GM12873 (cell line): ENCODE data around the gene IFITM5.

ENCODE experiments used
- TF ChIP-seq, protein P1 (sequence below): IDR thresholded peaks from 2 replicates; pipeline ENCODE4 v1.5.1; 2012; ENCODE audit warnings: low read depth, mild to moderate bottlenecking, moderate library complexity, low read length, control low read depth; ENCODE audit not compliant: insufficient read depth; ENCODE audit errors: missing control alignments

IFITM5 gene

GRCh38 chr11:272931-273198, 26.5 kb downstream of the IFITM5 start:
- TF ChIP-seq, protein P1, sequence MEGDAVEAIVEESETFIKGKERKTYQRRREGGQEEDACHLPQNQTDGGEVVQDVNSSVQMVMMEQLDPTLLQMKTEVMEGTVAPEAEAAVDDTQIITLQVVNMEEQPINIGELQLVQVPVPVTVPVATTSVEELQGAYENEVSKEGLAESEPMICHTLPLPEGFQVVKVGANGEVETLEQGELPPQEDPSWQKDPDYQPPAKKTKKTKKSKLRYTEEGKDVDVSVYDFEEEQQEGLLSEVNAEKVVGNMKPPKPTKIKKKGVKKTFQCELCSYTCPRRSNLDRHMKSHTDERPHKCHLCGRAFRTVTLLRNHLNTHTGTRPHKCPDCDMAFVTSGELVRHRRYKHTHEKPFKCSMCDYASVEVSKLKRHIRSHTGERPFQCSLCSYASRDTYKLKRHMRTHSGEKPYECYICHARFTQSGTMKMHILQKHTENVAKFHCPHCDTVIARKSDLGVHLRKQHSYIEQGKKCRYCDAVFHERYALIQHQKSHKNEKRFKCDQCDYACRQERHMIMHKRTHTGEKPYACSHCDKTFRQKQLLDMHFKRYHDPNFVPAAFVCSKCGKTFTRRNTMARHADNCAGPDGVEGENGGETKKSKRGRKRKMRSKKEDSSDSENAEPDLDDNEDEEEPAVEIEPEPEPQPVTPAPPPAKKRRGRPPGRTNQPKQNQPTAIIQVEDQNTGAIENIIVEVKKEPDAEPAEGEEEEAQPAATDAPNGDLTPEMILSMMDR, result no peak

- TF ChIP-seq, protein P1, result no peak
Observed at GRCh38 chr11:272195-272930, 27.0 kb downstream of the IFITM5 start.

DNA sequence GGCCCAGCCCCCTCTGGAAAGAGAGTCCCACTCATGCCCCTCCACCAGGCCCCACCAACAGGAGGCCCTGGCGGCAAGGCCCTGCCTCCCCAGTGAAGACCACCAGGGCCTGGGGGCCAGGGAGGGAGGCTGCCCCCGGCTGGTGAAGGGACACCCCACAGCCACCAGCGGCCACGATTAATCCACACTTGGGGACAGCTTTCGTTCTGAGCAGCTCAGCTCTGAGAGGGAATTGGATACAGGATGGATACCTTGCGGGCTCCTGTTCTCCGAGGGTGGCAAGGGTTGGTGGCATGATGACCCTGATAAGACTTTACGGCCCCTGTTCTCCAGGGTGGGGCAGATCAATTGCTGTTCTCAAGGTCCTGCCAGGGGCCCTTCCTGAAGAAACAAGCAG, 28.0 kb downstream of the IFITM5 start:
- TF ChIP-seq, protein P1, result no peak

GRCh38 chr11:270451-271318, 28.6 kb downstream of the IFITM5 start:
- TF ChIP-seq, protein P1, result no peak

GRCh38 chr11:269146-269890, 30.0 kb downstream of the IFITM5 start:
- TF ChIP-seq, protein P1, result peak; percentile 19

GRCh38 chr11:268716-269145, 30.6 kb downstream of the IFITM5 start:
- TF ChIP-seq, protein P1, result peak; percentile 15

DNA sequence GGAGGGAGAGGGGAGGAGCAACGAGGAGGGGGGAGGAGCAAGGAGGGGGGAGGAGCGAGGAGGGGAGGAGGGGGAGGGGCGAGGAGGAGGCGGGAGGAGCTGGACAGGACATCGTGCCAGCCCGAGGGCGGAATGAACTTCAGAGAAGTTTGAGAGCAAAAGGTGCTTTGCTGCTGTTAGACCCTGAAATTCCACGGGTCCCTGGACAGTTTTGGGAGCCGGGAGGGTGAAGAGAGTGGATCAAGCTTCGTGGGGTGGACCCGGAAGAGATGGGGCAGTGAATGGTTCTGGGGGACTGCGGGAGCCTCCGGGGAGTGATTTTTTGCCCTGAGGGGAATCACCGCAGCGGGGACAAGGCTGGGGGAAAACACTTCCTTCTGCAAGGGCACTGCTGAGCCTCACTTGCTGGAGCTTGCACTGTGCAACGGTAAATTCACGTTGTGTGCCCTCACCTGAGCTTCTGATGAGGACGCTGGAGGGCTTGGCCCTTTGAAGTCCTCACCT, 31.8 kb downstream of the IFITM5 start:
- TF ChIP-seq, protein P1, result no peak
